GM11168 (cell line): ENCODE data around the gene SF3B3.

ENCODE experiments used
- in situ Hi-C: fragments of 300-500 bp; cut with MboI; formaldehyde crosslinking; loops from one replicate; pipeline ENCODE4 v1.12.0; 2022; ENCODE audit warnings: low sequenced_read_pairs; ENCODE audit not compliant: unreplicated experiment

Gene SF3B3

DNA sequence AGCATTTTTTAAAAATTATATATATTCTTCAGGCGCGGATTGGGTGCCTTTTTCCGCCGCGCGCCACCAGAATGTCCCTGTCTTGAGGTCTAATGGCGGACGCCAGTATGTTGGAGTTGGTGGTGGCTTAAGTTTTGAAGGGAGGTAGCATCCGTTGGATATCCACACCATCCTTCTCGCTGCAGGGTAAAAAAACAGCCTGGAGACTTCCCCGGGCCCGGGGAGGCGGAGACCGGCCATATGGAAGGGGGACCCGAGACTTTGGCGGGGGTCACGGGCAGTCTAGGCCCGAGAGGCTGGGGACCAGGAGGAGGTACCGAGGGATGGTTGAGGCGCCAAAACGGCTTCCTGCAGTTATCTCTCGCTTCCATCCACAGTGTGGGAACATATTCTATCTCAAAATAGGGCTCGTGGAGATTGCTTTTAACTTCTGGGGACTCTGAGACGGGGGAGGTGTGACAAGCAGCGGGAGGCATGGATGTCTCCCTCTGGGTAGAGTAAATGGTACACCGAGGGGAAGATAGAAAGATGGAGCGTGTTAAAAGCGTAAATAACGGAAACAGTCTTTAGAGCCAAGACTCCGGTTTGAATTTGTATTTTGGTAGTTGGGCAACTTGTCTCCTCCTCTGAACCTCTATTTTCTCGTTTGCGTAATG is at the start of gene SF3B3:
Gene SF3B3, plus strand, starts transcription at position 74 of the 656 bp plus-strand sequence. CDS start 2,841 bp downstream, outside the sequence.
- in situ Hi-C loops: no loop called here

DNA sequence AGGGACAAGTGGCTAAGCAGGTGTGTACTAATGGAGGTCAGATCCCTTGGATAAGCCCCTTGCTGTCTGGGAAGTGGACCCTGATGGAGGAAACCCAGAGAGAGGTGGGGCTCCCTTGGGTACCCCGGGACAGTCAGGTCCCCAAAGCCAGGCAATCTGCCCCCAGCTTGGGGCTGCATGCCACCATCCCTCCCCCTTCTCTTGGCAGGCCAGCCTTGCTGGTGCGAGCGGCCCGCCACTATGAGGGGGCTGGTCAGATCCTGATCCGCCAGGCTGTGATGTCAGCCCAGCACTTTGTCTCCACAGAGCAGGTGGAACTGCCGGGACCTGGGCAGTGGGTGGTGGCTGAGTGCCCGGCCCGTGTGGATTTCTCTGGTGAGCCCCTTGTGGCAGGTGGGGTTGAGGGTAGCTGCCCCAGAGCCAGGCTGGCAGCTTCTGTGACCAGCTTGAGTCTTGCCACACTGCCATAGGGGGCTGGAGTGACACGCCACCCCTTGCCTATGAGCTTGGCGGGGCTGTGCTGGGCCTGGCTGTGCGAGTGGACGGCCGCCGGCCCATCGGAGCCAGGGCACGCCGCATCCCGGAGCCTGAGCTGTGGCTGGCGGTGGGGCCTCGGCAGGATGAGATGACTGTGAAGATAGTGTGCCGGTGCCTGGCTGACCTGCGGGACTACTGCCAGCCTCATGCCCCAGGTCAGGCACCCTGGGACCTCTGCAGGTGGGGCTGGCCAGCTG is 49.1 kb upstream of the SF3B3 start:
- in situ Hi-C loops: loop anchor here (10.0 kb wide), 1 partner anchor 80 kb away; no protein-coding TSS in a partner anchor

DNA sequence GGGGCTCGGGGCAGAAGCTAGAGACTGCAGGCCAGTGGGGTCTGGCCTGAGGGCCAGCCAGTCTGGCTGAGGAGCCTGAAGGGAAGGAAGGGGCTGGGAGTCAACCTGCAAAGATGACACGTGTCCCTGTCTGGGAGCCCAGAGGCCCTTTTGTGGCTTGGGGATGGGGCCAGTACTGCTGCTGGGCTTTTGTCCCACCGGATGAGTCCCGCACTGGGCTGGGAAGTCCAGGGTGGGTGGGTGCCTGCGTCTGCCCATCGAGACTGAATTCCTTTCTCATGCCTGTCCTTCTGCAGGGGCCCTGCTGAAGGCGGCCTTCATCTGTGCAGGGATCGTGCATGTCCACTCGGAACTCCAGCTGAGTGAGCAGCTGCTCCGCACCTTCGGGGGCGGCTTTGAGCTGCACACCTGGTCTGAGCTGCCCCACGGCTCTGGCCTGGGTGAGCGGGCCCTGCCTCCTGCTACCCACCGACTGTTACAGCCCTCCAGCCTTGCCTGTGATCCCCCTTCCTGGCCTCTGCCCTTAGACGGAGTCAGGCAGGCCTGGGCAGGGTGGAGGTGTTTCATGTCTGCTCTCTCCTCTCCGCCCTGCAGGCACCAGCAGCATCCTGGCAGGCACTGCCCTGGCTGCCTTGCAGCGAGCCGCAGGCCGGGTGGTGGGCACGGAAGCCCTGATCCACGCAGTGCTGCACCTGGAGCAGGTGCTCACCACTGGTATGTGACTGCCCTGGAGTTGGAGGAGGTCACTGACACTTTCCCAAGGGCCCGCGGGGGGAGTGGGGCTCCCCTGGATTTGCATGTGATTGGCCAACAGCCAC is 48.4 kb upstream of the SF3B3 start:
- in situ Hi-C loops: loop anchor here (10.0 kb wide), 1 partner anchor 80 kb away; no protein-coding TSS in a partner anchor

DNA sequence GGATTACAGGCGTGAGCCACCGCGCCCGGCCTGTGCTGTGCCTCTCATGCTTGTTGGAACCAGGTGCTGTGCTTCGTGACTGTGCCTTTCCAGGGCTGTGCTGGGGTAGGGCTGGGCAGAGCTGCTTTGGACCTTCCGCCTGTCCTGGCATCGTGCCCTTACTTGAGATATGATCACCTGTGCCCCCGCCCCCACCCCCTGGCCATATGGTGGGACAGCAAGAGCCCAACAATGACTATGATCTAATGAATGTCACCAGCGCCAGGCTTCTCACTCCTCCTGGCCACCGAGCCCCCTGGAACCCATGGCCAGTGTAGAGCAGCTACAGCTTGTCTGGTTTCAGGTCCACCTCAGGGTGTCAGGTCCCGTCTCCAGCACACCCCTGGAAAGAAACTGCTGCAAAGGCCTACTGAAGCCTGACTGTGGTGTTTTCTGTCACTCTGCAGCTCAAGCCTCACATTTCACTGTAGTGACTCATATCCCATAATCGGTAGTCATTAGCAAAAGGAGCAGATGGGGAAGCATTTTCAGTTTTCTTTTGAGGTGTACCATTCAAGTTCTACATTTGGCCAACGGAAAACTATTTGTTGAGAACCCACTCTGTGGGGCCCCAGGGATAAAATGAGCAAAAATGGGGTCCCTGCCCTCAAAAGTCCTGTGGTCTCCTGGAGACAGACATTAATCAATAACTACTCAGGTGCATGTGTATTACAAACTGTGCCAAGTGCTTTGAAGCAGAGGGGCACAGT is 47.2 kb upstream of the SF3B3 start:
- in situ Hi-C loops: loop anchor here (10.0 kb wide), 1 partner anchor 82 kb away; no protein-coding TSS in a partner anchor

DNA sequence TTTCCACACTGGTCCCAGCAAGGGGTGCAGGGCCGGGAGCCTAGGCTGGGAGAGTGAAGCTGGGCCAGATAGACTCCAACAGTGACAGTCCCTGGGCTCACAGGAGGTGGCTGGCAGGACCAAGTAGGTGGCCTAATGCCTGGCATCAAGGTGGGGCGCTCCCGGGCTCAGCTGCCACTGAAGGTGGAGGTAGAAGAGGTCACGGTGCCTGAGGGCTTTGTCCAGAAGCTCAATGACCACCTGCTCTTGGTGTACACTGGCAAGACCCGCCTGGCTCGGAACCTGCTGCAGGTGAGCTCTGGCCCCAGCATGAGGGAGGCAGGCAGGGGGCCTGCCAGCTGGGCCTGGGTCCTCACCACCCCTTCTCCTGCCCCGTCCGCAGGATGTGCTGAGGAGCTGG is 45.4 kb upstream of the SF3B3 start:
- in situ Hi-C loops: loop anchor here (10.0 kb wide), 1 partner anchor 83 kb away; no protein-coding TSS in a partner anchor

DNA sequence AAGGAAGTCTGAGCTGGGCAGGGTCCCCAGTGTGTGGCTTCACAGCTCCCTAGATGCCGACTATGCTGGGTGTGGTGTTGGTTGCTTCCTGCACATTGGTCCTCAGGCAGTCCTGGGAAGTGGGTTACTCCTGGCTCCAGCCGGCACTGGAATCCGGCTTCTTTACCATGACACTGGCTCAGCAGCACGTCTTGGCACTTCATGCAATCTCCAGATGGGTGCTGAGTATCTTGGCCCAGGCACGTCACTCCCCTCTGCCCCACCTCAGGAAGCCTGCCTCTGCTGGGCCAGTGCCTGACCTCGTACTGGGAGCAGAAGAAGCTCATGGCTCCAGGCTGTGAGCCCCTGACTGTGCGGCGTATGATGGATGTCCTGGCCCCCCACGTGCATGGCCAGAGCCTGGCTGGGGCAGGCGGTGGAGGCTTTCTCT is 44.7 kb upstream of the SF3B3 start:
- in situ Hi-C loops: loop anchor here (10.0 kb wide), 1 partner anchor 84 kb away; no protein-coding TSS in a partner anchor

DNA sequence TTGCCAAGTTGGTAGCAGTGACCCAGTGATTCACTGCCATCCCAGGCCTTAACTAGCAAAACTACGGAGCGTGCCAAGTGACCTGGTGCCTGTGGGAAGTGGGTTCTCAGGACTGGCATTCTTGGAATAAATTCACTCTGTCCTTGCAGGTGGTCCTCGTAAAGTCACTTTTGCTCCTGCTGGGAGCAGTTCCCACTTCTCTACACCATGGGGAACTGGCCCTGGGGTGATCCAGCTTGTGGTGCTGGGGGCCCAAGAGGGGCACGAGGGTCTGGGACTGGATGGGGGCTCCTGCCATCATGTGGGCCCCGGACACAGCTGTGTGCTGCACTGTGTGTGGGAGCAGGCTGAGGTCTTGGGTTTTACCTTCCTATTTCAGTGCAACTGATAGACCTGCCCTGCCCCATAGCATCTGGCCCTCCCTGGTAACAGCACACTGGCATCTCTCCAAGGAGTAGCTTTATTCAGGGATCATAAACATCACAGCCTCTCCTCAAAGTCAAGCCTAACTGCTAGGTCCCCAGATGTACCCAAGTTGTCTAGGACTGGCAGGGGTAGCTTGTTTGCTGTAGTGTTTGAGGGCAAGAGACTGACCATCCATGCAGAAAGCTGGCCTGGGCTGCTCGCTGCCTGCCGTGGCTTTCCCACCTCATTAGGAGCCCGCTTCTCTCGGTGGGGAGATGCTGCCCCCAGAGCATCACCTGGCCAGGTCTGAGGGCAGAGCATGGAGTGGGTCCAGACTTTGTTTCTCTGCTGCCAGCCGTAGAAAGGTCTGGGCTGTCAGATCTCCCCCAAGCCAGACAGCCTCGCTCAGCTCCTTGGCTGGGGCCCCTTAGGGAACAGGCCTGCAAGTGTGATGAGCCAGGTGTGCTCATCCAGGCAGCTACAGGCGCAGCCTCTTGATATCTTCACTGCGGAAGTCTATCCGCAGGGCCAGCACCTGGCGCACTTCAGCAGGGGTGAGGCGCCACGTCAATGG is 43.2 kb upstream of the SF3B3 start:
- in situ Hi-C loops: no loop called here

DNA sequence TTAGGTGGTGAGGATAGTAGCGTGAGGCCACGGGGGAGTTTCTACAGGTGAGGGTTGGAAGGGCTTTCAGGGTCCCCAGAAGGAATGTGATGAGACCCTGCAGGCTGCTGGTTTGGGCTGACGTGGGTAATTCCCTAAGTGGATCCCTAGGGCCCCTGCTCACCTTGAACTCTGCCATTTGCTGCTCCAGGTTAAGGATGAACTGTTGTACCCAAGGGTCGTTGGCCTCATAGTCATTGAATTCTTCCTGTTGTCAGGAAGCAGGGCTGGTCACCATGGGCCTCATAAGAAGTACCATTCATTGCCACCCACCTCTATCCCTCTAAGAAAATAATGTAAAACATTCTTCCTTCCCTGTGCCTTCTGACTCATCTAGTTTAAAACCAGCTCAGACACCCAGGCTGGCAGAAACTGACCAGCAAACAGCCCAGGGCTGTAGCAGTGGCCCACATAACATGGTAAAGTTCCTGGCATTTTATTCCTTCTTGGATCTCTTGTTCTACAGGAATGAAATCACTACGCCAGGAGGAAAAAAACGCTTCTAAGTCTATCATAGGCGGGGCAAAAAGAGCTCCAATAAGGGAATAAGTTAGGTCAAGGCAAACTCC is 41.6 kb upstream of the SF3B3 start:
- in situ Hi-C loops: no loop called here

DNA sequence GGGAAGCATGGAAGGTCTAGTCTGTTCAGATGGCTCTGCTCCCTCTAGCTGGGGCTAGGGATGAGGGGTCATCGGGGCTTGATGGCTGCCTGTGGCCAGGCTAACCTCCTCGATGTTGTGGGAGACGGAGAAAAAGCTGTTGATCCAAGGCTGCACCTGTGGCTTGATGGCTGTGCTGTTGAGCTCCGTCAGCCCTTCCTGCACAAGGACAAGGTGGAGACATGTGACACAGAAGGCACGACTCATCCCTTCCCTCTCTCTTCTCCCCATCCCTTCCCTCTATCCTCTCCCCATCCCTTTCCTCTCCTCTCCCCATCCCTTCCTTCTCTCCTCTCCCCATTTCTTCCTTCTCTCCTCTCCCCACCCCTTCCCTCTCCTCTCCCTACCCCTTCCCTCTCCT is 41.0 kb upstream of the SF3B3 start:
- in situ Hi-C loops: no loop called here

DNA sequence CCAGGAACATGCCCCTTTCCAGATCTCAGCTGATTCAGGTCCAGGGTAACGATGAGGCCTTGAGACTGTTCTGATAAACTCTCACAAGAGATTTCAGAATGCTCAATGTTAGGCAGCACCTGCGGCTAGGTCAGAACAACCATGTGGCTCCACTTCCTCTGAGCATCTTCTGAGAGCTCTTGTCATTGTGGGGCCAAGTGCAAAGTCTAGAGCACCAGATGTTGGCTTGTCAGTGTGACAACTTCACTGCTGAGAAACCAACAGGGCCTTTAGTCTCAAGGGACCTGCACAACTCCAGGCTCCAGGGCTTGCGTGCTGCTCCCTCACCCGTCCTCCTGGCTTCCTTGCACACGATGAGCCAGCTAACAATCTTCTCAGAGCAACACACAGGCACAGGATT is 40.2 kb upstream of the SF3B3 start:
- in situ Hi-C loops: no loop called here

DNA sequence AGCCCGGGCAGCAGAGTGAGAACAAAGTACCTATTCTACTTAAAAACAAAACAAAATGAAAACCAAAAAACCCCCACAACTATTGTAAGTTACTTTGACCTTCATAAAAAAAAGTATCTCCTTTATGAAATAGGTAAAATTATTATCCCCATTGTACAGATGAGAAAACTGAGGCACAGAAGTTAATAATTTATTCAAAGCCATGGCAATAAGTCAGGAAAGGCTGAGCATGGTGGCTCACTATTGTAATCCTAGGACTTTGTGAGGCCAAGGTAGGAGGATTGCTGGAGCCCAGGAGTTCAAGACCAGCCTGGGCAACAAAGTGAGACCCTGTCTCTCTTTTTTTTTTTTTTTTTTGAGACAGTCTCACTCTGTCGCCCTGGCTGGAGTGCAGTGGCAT is 38.7 kb upstream of the SF3B3 start:
- in situ Hi-C loops: no loop called here

DNA sequence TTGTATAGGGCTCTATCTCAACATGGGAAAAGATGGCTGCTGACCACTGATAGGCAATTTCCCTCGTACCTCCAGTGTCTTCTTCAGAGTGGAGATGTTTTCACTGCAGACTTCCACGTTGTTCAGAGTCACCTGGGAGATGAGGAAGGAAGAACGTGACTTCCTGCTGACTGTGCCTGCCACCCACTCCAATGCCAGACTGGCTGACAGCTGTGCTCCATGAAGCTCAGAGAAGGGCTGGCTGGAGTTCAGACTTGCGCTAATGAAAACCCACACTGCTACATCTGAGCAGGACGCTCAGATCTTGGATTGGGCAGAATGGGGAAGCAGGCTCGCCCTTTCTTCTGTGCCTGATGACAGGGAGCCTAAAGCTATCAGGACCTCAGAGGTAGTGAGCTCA is 33.4 kb upstream of the SF3B3 start:
- in situ Hi-C loops: no loop called here

DNA sequence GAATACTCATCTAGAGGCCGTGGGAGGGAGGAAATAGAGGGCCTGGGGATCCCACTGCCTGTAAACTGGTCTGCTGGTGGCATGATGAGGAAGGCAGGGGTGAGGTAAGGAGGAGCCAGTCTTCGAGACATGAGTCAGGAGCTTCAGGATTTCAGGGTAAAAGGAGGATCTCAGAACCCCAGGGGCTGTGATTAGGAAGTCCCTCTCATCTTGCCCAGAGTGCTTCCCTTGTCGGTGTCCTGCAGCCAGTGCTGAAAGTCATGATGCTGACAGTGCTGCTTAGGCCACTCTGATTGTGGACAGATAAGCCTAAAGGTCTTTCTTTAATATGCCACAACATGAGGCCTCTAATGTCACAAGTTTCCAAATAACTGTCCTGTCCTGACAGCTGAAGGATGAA is 29.8 kb upstream of the SF3B3 start:
- in situ Hi-C loops: no loop called here

DNA sequence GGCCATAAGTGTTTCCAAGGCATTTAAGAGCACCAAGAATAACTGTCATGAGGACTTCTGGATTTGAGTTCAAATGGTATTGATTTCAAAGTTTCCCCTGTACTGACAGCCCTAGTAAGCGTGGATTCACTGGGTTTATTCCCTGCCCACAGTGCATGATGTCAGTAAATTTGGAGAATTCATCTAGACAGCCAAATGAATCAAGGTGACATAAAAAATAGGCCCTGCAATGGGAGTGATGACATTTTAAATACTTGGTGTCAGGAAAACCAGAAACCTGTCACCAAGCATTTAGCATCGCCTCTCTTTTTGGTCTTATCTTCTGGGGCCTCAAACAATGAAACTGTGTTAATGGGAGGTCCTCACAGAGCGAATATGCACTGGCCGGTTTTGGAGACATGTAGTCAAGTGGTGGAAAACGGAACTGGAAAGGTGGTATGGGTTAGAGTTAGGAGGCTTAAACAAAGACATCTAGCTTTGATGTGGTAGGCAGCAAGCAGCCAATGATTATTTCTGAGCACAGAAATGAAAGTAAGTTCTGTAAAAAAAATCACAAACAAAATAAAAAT is 29.3 kb upstream of the SF3B3 start:
- in situ Hi-C loops: no loop called here

DNA sequence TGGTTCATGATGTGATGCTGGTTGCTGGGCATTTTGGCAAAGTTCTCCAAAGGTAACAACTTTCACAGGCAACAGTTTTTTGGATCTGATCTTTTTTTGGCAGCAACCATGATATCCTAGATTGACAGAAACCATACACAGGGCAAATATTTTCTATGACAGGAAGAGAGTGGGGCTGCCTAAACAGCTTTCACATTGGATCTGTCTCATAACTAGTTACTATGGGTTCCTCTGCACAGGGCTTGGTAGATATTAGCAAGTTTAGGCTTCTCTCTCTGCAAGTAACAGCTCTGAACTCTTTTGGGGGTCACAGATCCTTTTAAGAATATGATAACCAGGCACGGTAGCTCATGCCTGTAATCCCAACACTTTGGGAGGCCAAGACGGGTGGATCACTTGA is 28.8 kb upstream of the SF3B3 start:
- in situ Hi-C loops: no loop called here

DNA sequence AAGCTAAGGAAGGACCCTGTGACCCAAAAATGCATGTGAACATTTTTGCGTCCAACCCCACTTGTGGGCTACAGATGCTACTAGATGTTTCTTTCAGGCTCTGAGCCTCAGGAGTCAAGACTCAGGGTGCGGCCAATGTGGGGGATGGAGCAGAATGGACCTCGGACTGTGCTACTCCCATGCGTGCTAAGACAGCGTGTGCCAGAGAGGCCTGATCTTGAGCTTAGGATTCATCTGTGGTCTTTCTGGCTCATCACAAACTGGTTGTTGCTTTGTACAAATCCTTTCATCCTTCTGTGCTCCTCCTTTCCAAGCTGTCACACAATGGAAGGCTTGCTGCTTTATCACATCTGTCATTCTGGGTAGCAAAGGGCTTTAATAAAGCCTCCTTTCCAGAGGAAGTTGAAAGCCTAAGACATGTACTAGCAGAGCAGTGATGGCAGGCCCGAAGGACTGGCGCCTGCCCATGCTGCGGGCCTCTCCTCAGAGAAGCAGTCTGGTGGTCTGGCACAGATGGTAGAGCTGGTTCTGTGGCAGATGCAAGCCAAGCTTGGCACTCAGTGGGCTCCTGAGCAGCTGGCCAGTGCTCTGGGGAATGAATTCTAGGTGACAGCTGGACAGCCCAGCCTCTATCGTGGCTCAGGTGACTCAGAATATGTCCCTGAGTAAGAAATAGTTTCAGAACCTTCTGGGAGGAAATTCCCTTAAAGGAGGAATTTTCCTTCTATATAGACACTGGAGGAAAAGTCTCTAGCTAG is 28.0 kb upstream of the SF3B3 start:
- in situ Hi-C loops: no loop called here

DNA sequence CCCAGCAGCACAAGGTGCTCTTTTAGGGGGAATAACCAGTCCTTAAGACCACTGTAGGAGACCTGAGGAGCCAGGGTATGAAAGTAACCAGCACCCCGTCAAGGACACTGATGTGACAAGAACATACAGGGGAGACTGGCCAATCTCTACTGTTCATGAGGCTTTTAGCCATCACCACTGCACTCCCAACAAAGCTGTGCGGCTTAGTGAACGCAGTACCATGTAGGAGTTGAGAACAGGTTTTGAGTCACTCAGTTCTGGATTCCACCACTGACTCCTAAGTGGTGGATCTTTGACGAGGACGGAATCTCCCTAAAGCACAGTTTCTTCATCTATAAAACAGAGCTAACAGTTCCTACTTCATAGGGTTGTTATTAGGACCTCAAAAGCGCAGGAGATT is 27.1 kb upstream of the SF3B3 start:
- in situ Hi-C loops: no loop called here
